ENCODE measurements around the gene MLC1. TPM values are rescaled to one million over a fixed set of nuclear protein-coding genes. Genes with fewer than 3 reads are reported as not detected.

MLC1 gene
- total and polyA plus RNA-seq, 4 donors = 0.13 to 9.4 (median 0.33) TPM; not detected in 1

GRCh38 chr22:50046019-50046415 is 39.2 kb downstream of the MLC1 start:
- DNase-seq (ENCODE audit: low spot score) = no peak
- Histone ChIP-seq H3K36me3 (ENCODE audit: control insufficient read depth in 4 of 4, insufficient read depth in 3 of 4, low read depth in 1 of 4, low read length in 3 of 4) (no peaks in the 10 kb centered on the region), H3K4me3 (ENCODE audit: low read depth in 1 of 3, low read length in 3 of 3) (no peak overlapping the region), H3K9me3 (ENCODE audit: control insufficient read depth in 4 of 4, low read length in 3 of 4) (no peaks in the 10 kb centered on the region), H3K9ac (ENCODE audit: low read depth in 1 of 2, low read length in 2 of 2) (no peak overlapping the region), H3K27me3 (ENCODE audit: control insufficient read depth in 4 of 4, insufficient read depth in 4 of 4, low read length in 3 of 4) (no peaks in the 10 kb centered on the region), H3K27ac (ENCODE audit: low read depth in 1 of 2, low read length in 2 of 2) (no peak overlapping the region), H3K4me1 (ENCODE audit: control insufficient read depth in 4 of 4, insufficient read depth in 4 of 4, low read length in 3 of 4) (no peaks in the 10 kb centered on the region)
- WGBS = 79% methylated on average over 19 of the region's 19 CpGs
- TF ChIP-seq RXRA (IDR thresholded peaks at IDR 0.05) (no peak), JUND (IDR thresholded peaks at IDR 0.05) (no peak), FOXA1 (IDR thresholded peaks at IDR 0.05) (no peak), HNF4G (IDR thresholded peaks at IDR 0.05) (no peak), ZBTB33 (IDR thresholded peaks at IDR 0.05) (no peak), YY1 (IDR thresholded peaks at IDR 0.05) (no peak), HNF4A (conservative IDR thresholded peaks at IDR 0.05) (no peak), GABPA (IDR thresholded peaks at IDR 0.05 in 1 of 2, conservative IDR thresholded peaks at IDR 0.05 in 1 of 2) (no peak), TAF1 (conservative IDR thresholded peaks at IDR 0.05) (no peak), NR2F2 (IDR thresholded peaks at IDR 0.05) (no peak), SP1 (IDR thresholded peaks at IDR 0.05) (no peak), CTCF (IDR thresholded peaks at IDR 0.05; ENCODE audit: low read depth, low read length, missing input control) (no peak), FOXA2 (IDR thresholded peaks at IDR 0.05) (no peak)
- TF ChIP-seq, protein P1, sequence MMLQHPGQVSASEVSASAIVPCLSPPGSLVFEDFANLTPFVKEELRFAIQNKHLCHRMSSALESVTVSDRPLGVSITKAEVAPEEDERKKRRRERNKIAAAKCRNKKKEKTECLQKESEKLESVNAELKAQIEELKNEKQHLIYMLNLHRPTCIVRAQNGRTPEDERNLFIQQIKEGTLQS (IDR thresholded peaks at IDR 0.05) = no peak
- TF ChIP-seq, protein P2, sequence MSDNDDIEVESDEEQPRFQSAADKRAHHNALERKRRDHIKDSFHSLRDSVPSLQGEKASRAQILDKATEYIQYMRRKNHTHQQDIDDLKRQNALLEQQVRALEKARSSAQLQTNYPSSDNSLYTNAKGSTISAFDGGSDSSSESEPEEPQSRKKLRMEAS (IDR thresholded peaks at IDR 0.05) = no peak
- TF ChIP-seq, protein P3, sequence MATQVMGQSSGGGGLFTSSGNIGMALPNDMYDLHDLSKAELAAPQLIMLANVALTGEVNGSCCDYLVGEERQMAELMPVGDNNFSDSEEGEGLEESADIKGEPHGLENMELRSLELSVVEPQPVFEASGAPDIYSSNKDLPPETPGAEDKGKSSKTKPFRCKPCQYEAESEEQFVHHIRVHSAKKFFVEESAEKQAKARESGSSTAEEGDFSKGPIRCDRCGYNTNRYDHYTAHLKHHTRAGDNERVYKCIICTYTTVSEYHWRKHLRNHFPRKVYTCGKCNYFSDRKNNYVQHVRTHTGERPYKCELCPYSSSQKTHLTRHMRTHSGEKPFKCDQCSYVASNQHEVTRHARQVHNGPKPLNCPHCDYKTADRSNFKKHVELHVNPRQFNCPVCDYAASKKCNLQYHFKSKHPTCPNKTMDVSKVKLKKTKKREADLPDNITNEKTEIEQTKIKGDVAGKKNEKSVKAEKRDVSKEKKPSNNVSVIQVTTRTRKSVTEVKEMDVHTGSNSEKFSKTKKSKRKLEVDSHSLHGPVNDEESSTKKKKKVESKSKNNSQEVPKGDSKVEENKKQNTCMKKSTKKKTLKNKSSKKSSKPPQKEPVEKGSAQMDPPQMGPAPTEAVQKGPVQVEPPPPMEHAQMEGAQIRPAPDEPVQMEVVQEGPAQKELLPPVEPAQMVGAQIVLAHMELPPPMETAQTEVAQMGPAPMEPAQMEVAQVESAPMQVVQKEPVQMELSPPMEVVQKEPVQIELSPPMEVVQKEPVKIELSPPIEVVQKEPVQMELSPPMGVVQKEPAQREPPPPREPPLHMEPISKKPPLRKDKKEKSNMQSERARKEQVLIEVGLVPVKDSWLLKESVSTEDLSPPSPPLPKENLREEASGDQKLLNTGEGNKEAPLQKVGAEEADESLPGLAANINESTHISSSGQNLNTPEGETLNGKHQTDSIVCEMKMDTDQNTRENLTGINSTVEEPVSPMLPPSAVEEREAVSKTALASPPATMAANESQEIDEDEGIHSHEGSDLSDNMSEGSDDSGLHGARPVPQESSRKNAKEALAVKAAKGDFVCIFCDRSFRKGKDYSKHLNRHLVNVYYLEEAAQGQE (IDR thresholded peaks at IDR 0.05) = no peak
